A549 (cell line): Measurements from ENCODE around the gene DERL2. TPM values are rescaled to one million over a fixed set of nuclear protein-coding genes. Genes with fewer than 3 reads are reported as not detected.

ENCODE experiments used
- BHLHE40 ChIP-seq: IDR thresholded peaks from 2 replicates; pipeline ENCODE4 v1.6.1; 2012; ENCODE audit warnings: low read depth, low read length, inconsistent platforms
- CBX2 ChIP-seq: fragments of 200-600 bp; sonication (generic); IDR thresholded peaks from 2 replicates; pipeline ENCODE4 v1.6.1; 2016; ENCODE audit warnings: low read depth, mild to moderate bottlenecking, borderline replicate concordance
- CBX8 ChIP-seq: fragments of 200-600 bp; sonication (generic); IDR thresholded peaks from 2 replicates; pipeline ENCODE4 v1.6.1; 2016
- EHMT2 ChIP-seq: fragments of 200-600 bp; sonication (generic); IDR thresholded peaks from 2 replicates; pipeline ENCODE4 v1.6.1; 2016; ENCODE audit warnings: antibody characterized with exemption, low read depth, mild to moderate bottlenecking, moderate library complexity
- ESRRA ChIP-seq: fragments of 150-350 bp; IDR thresholded peaks from 2 replicates; pipeline ENCODE4 v1.6.1; 2014; ENCODE audit warnings: mild to moderate bottlenecking, low read length, borderline replicate concordance
- GATA3 ChIP-seq: IDR thresholded peaks from 2 replicates; pipeline ENCODE4 v1.6.1; 2012; ENCODE audit warnings: borderline replicate concordance
- HDAC2 ChIP-seq: fragments of 200-600 bp; sonication (generic); IDR thresholded peaks from 2 replicates; pipeline ENCODE4 v1.6.1; 2016
- HEYL ChIP-seq: fragments of 250-450 bp; sonication (Bioruptor Pico); IDR thresholded peaks from 2 replicates; pipeline ENCODE4 v1.8.0; 2021; ENCODE audit warnings: mild to moderate bottlenecking, moderate library complexity
- HOXA7 ChIP-seq: fragments of 250-450 bp; sonication (Bioruptor Pico); IDR thresholded peaks from 2 replicates; pipeline ENCODE4 v1.5.0; 2020; ENCODE audit warnings: mild to moderate bottlenecking, moderate library complexity
- HOXB13 ChIP-seq: fragments of 250-450 bp; sonication (Bioruptor Pico); IDR thresholded peaks from 2 replicates; pipeline ENCODE4 v1.5.0; 2020; ENCODE audit warnings: low read depth, mild to moderate bottlenecking, moderate library complexity
- JUN ChIP-seq, 2 experiments: fragments of >200 bp; sonication (Bioruptor Twin); formaldehyde crosslinking; IDR thresholded peaks; 2 replicates in 1 of 2; 3 replicates in 1 of 2; pipeline ENCODE4 v1.6.1; 2016 to 2017
- JUNB ChIP-seq: fragments of >200 bp; sonication (Bioruptor Twin); formaldehyde crosslinking; IDR thresholded peaks from 2 replicates; pipeline ENCODE4 v1.6.1; 2016
- KDM5A ChIP-seq: fragments of 200-600 bp; sonication (generic); IDR thresholded peaks from 2 replicates; pipeline ENCODE4 v1.6.1; 2016; ENCODE audit warnings: antibody characterized with exemption, mild to moderate bottlenecking
- MAFK ChIP-seq: fragments of 450-650 bp; IDR thresholded peaks from 2 replicates; pipeline ENCODE4 v1.6.1; 2014; ENCODE audit not compliant: partially characterized antibody
- MAZ ChIP-seq: fragments of 150-350 bp; IDR thresholded peaks from 2 replicates; pipeline ENCODE4 v1.6.1; 2014; ENCODE audit warnings: antibody characterized with exemption, low read depth, low read length, borderline replicate concordance
- NFE2L2 ChIP-seq: fragments of 150-350 bp; conservative IDR thresholded peaks from 2 replicates; pipeline ENCODE4 v1.6.1; 2014; ENCODE audit warnings: low read length
- PBX3 ChIP-seq: IDR thresholded peaks from 2 replicates; pipeline ENCODE4 v1.6.1; 2012
- PHF8 ChIP-seq: fragments of 200-600 bp; sonication (generic); IDR thresholded peaks from 2 replicates; pipeline ENCODE4 v1.6.1; 2016; ENCODE audit warnings: low read depth, mild to moderate bottlenecking, antibody characterized with exemption, moderate library complexity, borderline replicate concordance
- RAD21 ChIP-seq, 2 experiments: fragments of >200 bp in 1 of 2; sonication (Bioruptor Twin) in 1 of 2; formaldehyde crosslinking in 1 of 2; IDR thresholded peaks in 1 of 2; conservative IDR thresholded peaks in 1 of 2; 2 replicates in 1 of 2; 3 replicates in 1 of 2; pipeline ENCODE4 v1.6.1; 2012 to 2018; ENCODE audit warnings: inconsistent platforms in 1 of 2
- RARB ChIP-seq: fragments of 250-450 bp; sonication (Bioruptor Pico); IDR thresholded peaks from 2 replicates; pipeline ENCODE4 v1.8.0; 2021; ENCODE audit warnings: mild to moderate bottlenecking, moderate library complexity
- RFX5 ChIP-seq: fragments of 450-650 bp; IDR thresholded peaks from 2 replicates; pipeline ENCODE4 v1.7.1; 2014; ENCODE audit warnings: antibody characterized with exemption, mild to moderate bottlenecking, moderate library complexity
- RNF2 ChIP-seq: fragments of 200-600 bp; sonication (generic); IDR thresholded peaks from 2 replicates; pipeline ENCODE4 v1.6.1; 2016; ENCODE audit warnings: low read depth, mild to moderate bottlenecking, antibody characterized with exemption, moderate library complexity, borderline replicate concordance
- SMC3 ChIP-seq: fragments of >200 bp; sonication (Bioruptor Twin); formaldehyde crosslinking; IDR thresholded peaks from 3 replicates; pipeline ENCODE4 v1.6.1; 2018; ENCODE audit warnings: inconsistent platforms
- SREBF2 ChIP-seq: fragments of 450-650 bp; IDR thresholded peaks from 2 replicates; pipeline ENCODE4 v1.6.1; 2014; ENCODE audit warnings: mild to moderate bottlenecking, moderate library complexity
- TP53 ChIP-seq: fragments of 250-450 bp; sonication (Bioruptor Pico); IDR thresholded peaks from 2 replicates; pipeline ENCODE4 v1.5.0; 2021; ENCODE audit warnings: mild to moderate bottlenecking, moderate library complexity
- ZFP36 ChIP-seq: fragments of 450-650 bp; IDR thresholded peaks from 2 replicates; pipeline ENCODE4 v1.6.1; 2014; ENCODE audit warnings: borderline replicate concordance; ENCODE audit not compliant: partially characterized antibody
- ZNF302 ChIP-seq: fragments of 250-450 bp; sonication (Bioruptor Pico); IDR thresholded peaks from 2 replicates; pipeline ENCODE4 v1.9.0; 2021; ENCODE audit warnings: inconsistent platforms, mild to moderate bottlenecking, moderate library complexity
- polyA plus RNA-seq, 4 experiments: library from polyadenylated mRNA; depleted of rRNA in 3 of 4; stranded (reverse); fragments of >200 nt; fragmentation: RNase III in 1 of 4; extraction: RNeasy Plus Mini Kit Qiagen cat#74134 plus additional on column Dnase treatment in 1 of 4; gene quantifications; 2 replicates in 3 of 4; 3 replicates in 1 of 4; pipeline ENCODE4 v1.2.3, GENCODE V29; 2011 to 2017
- TF ChIP-seq, protein P1 (sequence below): fragments of 200-600 bp; sonication (generic); IDR thresholded peaks from 2 replicates; pipeline ENCODE4 v1.6.1; 2016; ENCODE audit warnings: antibody characterized with exemption, mild to moderate bottlenecking, moderate library complexity
- TF ChIP-seq, protein P2 (sequence below): fragments of >200 bp; sonication (Bioruptor Twin); formaldehyde crosslinking; IDR thresholded peaks from 3 replicates; pipeline ENCODE4 v1.6.1; 2016
- TF ChIP-seq, protein P3 (sequence below): fragments of 250-450 bp; sonication (Bioruptor Pico); IDR thresholded peaks from 2 replicates; pipeline ENCODE4 v1.5.0; 2020; ENCODE audit warnings: low read depth, mild to moderate bottlenecking, moderate library complexity
- TF ChIP-seq, protein P4 (sequence below): IDR thresholded peaks from 2 replicates; pipeline ENCODE4 v1.6.1; 2012; ENCODE audit warnings: low read depth, borderline replicate concordance
- TF ChIP-seq, protein P5 (sequence below): fragments of 250-450 bp; sonication (Bioruptor Pico); IDR thresholded peaks from 2 replicates; pipeline ENCODE4 v1.5.0; 2021; ENCODE audit warnings: mild to moderate bottlenecking, moderate library complexity, borderline replicate concordance

The DERL2 gene
- polyA plus RNA-seq, 2 of the 4 experiments (the other 2 are of a cell fraction): 113 to 139 TPM

DNA sequence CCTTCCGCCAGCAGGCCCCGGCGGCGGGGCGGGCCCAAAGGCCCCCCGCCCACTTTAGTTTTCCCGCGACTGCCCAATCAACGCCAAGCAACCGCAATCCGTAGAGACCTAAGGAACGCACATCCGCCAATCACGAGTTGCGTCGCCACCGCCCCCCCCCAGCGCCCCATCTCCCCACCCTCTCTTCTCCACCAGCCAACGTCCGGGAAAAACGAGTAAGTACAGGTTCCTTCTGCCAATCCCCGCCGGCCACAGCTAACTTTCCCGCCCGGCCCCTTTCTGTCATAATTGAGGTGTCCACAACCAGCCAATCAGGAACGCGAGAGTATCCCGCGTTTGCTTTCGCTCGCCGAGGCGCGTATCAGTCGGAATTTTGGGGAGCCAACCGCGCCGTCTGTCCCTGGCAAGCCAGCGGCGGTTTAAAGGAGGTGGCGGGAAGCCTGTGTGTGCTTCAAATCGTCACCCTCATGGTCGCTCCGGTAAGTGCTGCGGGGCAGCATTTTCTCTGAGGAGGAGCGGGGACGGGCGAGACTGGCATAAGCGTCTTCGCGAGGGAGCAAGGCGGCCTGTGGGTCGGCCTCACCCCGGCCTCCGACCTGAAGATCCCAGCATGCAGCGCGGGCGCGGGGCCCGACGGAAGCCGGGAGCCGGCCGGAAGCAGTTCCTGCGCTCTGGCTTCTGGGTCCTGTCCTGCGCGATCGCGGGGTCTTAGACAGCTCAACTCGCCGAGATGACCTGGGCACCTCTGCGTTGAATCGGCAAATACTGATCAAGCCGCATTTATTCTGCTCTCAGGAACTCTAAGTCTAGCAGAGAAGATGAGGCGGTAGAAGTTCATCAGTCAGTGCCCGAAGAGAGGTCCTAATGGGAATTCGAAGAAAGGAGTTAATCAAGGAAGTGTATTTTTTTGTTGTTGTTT is 487 bp upstream of the DERL2 start, which contains the start of gene MIS12 (continued):
- TF ChIP-seq RNF2: no peak; the same call in 1 of the 2 replicates
- TF ChIP-seq JUNB: no peak
- no peak; the same call in 1 of the 2 replicates for TF ChIP-seq KDM5A
- no peak; the same call in 1 of the 2 replicates for TF ChIP-seq GATA3
- no peak for TF ChIP-seq CBX8
- no peak for TF ChIP-seq CBX2
- TF ChIP-seq EHMT2: no peak
- no peak for TF ChIP-seq ZFP36
- TF ChIP-seq, protein P1, sequence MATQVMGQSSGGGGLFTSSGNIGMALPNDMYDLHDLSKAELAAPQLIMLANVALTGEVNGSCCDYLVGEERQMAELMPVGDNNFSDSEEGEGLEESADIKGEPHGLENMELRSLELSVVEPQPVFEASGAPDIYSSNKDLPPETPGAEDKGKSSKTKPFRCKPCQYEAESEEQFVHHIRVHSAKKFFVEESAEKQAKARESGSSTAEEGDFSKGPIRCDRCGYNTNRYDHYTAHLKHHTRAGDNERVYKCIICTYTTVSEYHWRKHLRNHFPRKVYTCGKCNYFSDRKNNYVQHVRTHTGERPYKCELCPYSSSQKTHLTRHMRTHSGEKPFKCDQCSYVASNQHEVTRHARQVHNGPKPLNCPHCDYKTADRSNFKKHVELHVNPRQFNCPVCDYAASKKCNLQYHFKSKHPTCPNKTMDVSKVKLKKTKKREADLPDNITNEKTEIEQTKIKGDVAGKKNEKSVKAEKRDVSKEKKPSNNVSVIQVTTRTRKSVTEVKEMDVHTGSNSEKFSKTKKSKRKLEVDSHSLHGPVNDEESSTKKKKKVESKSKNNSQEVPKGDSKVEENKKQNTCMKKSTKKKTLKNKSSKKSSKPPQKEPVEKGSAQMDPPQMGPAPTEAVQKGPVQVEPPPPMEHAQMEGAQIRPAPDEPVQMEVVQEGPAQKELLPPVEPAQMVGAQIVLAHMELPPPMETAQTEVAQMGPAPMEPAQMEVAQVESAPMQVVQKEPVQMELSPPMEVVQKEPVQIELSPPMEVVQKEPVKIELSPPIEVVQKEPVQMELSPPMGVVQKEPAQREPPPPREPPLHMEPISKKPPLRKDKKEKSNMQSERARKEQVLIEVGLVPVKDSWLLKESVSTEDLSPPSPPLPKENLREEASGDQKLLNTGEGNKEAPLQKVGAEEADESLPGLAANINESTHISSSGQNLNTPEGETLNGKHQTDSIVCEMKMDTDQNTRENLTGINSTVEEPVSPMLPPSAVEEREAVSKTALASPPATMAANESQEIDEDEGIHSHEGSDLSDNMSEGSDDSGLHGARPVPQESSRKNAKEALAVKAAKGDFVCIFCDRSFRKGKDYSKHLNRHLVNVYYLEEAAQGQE: no peak
- TF ChIP-seq TP53: peak; percentile 66
- TF ChIP-seq RFX5: peak; percentile 81; the same call in 1 of the 2 replicates
- TF ChIP-seq SMC3: no peak
- TF ChIP-seq RARB (CRISPR knock-in tag): no peak
- TF ChIP-seq, protein P2, sequence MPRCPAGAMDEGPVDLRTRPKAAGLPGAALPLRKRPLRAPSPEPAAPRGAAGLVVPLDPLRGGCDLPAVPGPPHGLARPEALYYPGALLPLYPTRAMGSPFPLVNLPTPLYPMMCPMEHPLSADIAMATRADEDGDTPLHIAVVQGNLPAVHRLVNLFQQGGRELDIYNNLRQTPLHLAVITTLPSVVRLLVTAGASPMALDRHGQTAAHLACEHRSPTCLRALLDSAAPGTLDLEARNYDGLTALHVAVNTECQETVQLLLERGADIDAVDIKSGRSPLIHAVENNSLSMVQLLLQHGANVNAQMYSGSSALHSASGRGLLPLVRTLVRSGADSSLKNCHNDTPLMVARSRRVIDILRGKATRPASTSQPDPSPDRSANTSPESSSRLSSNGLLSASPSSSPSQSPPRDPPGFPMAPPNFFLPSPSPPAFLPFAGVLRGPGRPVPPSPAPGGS: no peak; the same call in 1 of the 3 replicates
- TF ChIP-seq, protein P3, sequence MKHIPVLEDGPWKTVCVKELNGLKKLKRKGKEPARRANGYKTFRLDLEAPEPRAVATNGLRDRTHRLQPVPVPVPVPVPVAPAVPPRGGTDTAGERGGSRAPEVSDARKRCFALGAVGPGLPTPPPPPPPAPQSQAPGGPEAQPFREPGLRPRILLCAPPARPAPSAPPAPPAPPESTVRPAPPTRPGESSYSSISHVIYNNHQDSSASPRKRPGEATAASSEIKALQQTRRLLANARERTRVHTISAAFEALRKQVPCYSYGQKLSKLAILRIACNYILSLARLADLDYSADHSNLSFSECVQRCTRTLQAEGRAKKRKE (CRISPR knock-in tag): peak; percentile 45
- no peak for TF ChIP-seq RAD21 (conservative IDR thresholded peaks at IDR 0.05 in 1 of 2, IDR thresholded peaks at IDR 0.05 in 1 of 2)
- peak; percentile 97 for TF ChIP-seq PHF8
- TF ChIP-seq, protein P4, sequence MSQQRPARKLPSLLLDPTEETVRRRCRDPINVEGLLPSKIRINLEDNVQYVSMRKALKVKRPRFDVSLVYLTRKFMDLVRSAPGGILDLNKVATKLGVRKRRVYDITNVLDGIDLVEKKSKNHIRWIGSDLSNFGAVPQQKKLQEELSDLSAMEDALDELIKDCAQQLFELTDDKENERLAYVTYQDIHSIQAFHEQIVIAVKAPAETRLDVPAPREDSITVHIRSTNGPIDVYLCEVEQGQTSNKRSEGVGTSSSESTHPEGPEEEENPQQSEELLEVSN: peak; percentile 100
- peak; percentile 19; the same call in 1 of the 2 replicates for TF ChIP-seq MAZ
- no peak for TF ChIP-seq ESRRA
- peak in 1 of 2 experiments; percentile 82; a peak in 4 of 5 replicates for TF ChIP-seq JUN (IDR thresholded peaks at IDR 0.05)
- peak; percentile 83 for TF ChIP-seq HEYL (CRISPR knock-in tag)
- no peak for TF ChIP-seq NFE2L2
- peak; percentile 96 for TF ChIP-seq HOXB13 (CRISPR knock-in tag)
- TF ChIP-seq, protein P5, sequence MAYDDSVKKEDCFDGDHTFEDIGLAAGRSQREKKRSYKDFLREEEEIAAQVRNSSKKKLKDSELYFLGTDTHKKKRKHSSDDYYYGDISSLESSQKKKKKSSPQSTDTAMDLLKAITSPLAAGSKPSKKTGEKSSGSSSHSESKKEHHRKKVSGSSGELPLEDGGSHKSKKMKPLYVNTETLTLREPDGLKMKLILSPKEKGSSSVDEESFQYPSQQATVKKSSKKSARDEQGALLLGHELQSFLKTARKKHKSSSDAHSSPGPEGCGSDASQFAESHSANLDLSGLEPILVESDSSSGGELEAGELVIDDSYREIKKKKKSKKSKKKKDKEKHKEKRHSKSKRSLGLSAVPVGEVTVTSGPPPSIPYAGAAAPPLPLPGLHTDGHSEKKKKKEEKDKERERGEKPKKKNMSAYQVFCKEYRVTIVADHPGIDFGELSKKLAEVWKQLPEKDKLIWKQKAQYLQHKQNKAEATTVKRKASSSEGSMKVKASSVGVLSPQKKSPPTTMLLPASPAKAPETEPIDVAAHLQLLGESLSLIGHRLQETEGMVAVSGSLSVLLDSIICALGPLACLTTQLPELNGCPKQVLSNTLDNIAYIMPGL (CRISPR knock-in tag): peak; percentile 62; the same call in 1 of the 2 replicates
- no peak for TF ChIP-seq MAFK
- TF ChIP-seq ZNF302: peak; percentile 56; the same call in 1 of the 2 replicates
- peak; percentile 21; the same call in 1 of the 2 replicates for TF ChIP-seq PBX3
- no peak for TF ChIP-seq BHLHE40
- no peak for TF ChIP-seq SREBF2
- peak; percentile 66; the same call in 1 of the 2 replicates for TF ChIP-seq HOXA7 (CRISPR knock-in tag)
- TF ChIP-seq HDAC2: 0 out of 2 replicates have a peak, but pooled peaks have one; percentile 39
